HEK293 (cell line): ENCODE data around the gene GRM5.

Experiments used
- CTCF ChIA-PET: fragments of 350-600 bp; formaldehyde crosslinking; extraction: SDS; loops from one replicate; lab custom pipeline; 2021; ENCODE audit warnings: antibody characterized with exemption; lab: Yijun Ruan, JAX
- POLR2A ChIA-PET: fragments of 300-600 bp; formaldehyde crosslinking; extraction: SDS; loops from one replicate; lab custom pipeline; 2020; ENCODE audit warnings: antibody characterized with exemption, inconsistent platforms; lab: Yijun Ruan, JAX
- H3K27ac ChIP-seq: fragments of 200-500 bp; sonication (Bioruptor generic); 2 replicates; pipeline ENCODE4 v1.5.1; 2014; ENCODE audit warnings: low read depth, low read length, control low read depth, inconsistent platforms; ENCODE audit errors: extremely low read depth
- H3K36me3 ChIP-seq, 2 experiments: fragments of 200-500 bp in 1 of 2; sonication (Bioruptor generic) in 1 of 2; 1 replicate in 1 of 2; 2 replicates in 1 of 2; pipeline ENCODE4 v1.5.1; 2014 to 2017; ENCODE audit warnings: inconsistent platforms in 2 of 2, low read length in 2 of 2; ENCODE audit not compliant: control insufficient read depth in 2 of 2, insufficient read depth in 1 of 2
- H3K4me1 ChIP-seq: fragments of 200-500 bp; sonication (Bioruptor generic); 2 replicates; pipeline ENCODE4 v1.5.1; 2014; ENCODE audit warnings: mild to moderate bottlenecking, low read length, inconsistent platforms; ENCODE audit not compliant: control insufficient read depth, insufficient read depth
- H3K4me3 ChIP-seq: 2 replicates; pipeline ENCODE4 v1.5.1; 2011; ENCODE audit warnings: low read depth, mild to moderate bottlenecking, control low read depth, low read length, moderate library complexity
- H3K9me3 ChIP-seq: fragments of 200-500 bp; sonication (Bioruptor generic); 2 replicates; pipeline ENCODE4 v1.5.1; 2014; ENCODE audit warnings: low read depth, low read length, inconsistent platforms; ENCODE audit not compliant: control insufficient read depth, insufficient read depth
- GLI4 ChIP-seq: fragments of 450-650 bp; formaldehyde crosslinking; IDR thresholded peaks from 2 replicates; pipeline ENCODE4 v1.5.1; 2016; ENCODE audit warnings: missing biosample characterization, missing genetic modification characterization
- HOXA7 ChIP-seq: sonication (generic); formaldehyde crosslinking; IDR thresholded peaks from 2 replicates; pipeline ENCODE4 v1.8.1; 2022; ENCODE audit warnings: missing genetic modification reagents, borderline replicate concordance
- ZBTB10 ChIP-seq: fragments of 450-650 bp; formaldehyde crosslinking; IDR thresholded peaks from 2 replicates; pipeline ENCODE4 v1.5.1; 2016; ENCODE audit warnings: missing biosample characterization, missing genetic modification characterization
- ZBTB11 ChIP-seq: fragments of 450-650 bp; formaldehyde crosslinking; conservative IDR thresholded peaks from 2 replicates; pipeline ENCODE4 v1.5.1; 2016; ENCODE audit warnings: low read depth, missing biosample characterization, missing genetic modification characterization
- ZBTB7A ChIP-seq: fragments of 450-650 bp; formaldehyde crosslinking; IDR thresholded peaks from 2 replicates; pipeline ENCODE4 v1.5.1; 2016; ENCODE audit warnings: low read depth, missing biosample characterization, missing genetic modification characterization
- ZNF121 ChIP-seq: fragments of 450-650 bp; formaldehyde crosslinking; IDR thresholded peaks from 2 replicates; pipeline ENCODE4 v1.5.1; 2016; ENCODE audit warnings: missing biosample characterization, missing genetic modification characterization
- ZNF148 ChIP-seq: fragments of 450-650 bp; formaldehyde crosslinking; IDR thresholded peaks from 2 replicates; pipeline ENCODE4 v1.5.0; 2017; ENCODE audit warnings: missing biosample characterization, missing genetic modification characterization, borderline replicate concordance
- ZNF274 ChIP-seq, 2 experiments: fragments of 200-500 bp in 1 of 2; fragments of 450-650 bp in 1 of 2; sonication (Bioruptor generic) in 1 of 2; formaldehyde crosslinking in 1 of 2; IDR thresholded peaks; 2 replicates each; pipeline versions ENCODE4 v1.5.1 to v1.6.1; 2014 to 2016; ENCODE audit warnings: borderline replicate concordance in 1 of 2, inconsistent platforms in 1 of 2, low read length in 1 of 2, missing biosample characterization in 1 of 2, missing genetic modification characterization in 1 of 2
- ZNF292 ChIP-seq: fragments of 450-650 bp; formaldehyde crosslinking; IDR thresholded peaks from 2 replicates; pipeline ENCODE4 v1.5.1; 2016; ENCODE audit warnings: low read depth, missing biosample characterization, missing genetic modification characterization, borderline replicate concordance
- ZNF391 ChIP-seq: fragments of 450-650 bp; formaldehyde crosslinking; IDR thresholded peaks from 2 replicates; pipeline ENCODE4 v1.5.1; 2016; ENCODE audit warnings: low read depth, missing biosample characterization, missing genetic modification characterization, borderline replicate concordance
- ZNF423 ChIP-seq: fragments of 450-650 bp; formaldehyde crosslinking; IDR thresholded peaks from 2 replicates; pipeline ENCODE4 v1.5.1; 2016; ENCODE audit warnings: missing biosample characterization, missing genetic modification characterization
- ZNF488 ChIP-seq: fragments of 450-650 bp; formaldehyde crosslinking; IDR thresholded peaks from 2 replicates; pipeline ENCODE4 v1.5.1; 2016; ENCODE audit warnings: missing biosample characterization, missing genetic modification characterization
- ZNF501 ChIP-seq: fragments of 450-650 bp; formaldehyde crosslinking; IDR thresholded peaks from 2 replicates; pipeline ENCODE4 v1.5.1; 2016; ENCODE audit warnings: missing biosample characterization, missing genetic modification characterization
- ZNF548 ChIP-seq: fragments of 450-650 bp; formaldehyde crosslinking; IDR thresholded peaks from 2 replicates; pipeline ENCODE4 v1.5.1; 2016; ENCODE audit warnings: missing biosample characterization, missing genetic modification characterization
- ZNF560 ChIP-seq: fragments of 450-650 bp; formaldehyde crosslinking; IDR thresholded peaks from 2 replicates; pipeline ENCODE4 v1.5.1; 2017; ENCODE audit warnings: missing biosample characterization, missing genetic modification characterization, borderline replicate concordance
- ZNF596 ChIP-seq: fragments of 450-650 bp; IDR thresholded peaks from 2 replicates; pipeline ENCODE4 v1.5.0; 2018; ENCODE audit warnings: missing biosample characterization, mild to moderate bottlenecking, missing genetic modification characterization, moderate library complexity
- ZNF621 ChIP-seq: fragments of 450-650 bp; formaldehyde crosslinking; IDR thresholded peaks from 2 replicates; pipeline ENCODE4 v1.5.1; 2017; ENCODE audit warnings: missing biosample characterization, missing genetic modification characterization
- ZNF624 ChIP-seq: fragments of 450-650 bp; formaldehyde crosslinking; IDR thresholded peaks from 2 replicates; pipeline ENCODE4 v1.5.1; 2017; ENCODE audit warnings: missing biosample characterization, missing genetic modification characterization
- ZNF639 ChIP-seq: fragments of 450-650 bp; formaldehyde crosslinking; IDR thresholded peaks from 2 replicates; pipeline ENCODE4 v1.5.1; 2016; ENCODE audit warnings: missing biosample characterization, missing genetic modification characterization
- ZNF704 ChIP-seq: fragments of 450-650 bp; formaldehyde crosslinking; IDR thresholded peaks from 2 replicates; pipeline ENCODE4 v1.5.1; 2016; ENCODE audit warnings: missing biosample characterization, missing genetic modification characterization
- ZNF791 ChIP-seq: fragments of 450-650 bp; formaldehyde crosslinking; IDR thresholded peaks from 2 replicates; pipeline ENCODE4 v1.5.1; 2016; ENCODE audit warnings: missing biosample characterization, missing genetic modification characterization
- ZSCAN23 ChIP-seq: fragments of 450-650 bp; formaldehyde crosslinking; IDR thresholded peaks from 2 replicates; pipeline ENCODE4 v1.5.1; 2016; ENCODE audit warnings: missing biosample characterization, missing genetic modification characterization

The GRM5 gene

GRCh38 chr11:88807349-88807748 lies 258.4 kb downstream of the GRM5 start:
- POLR2A ChIA-PET: no interaction called here
- CTCF ChIA-PET: no interaction called here
- Histone ChIP-seq H3K9me3 (no peaks in the 10 kb centered on the region), H3K27ac (no peak overlapping the region), H3K4me1 (no peaks in the 10 kb centered on the region), H3K4me3 (no peak overlapping the region), H3K36me3 (no peaks in the 10 kb centered on the region)
- TF ChIP-seq ZBTB11 (tag by site-specific recombination) (no peak), GLI4 (no peak), ZNF292 (tag by site-specific recombination) (no peak), ZNF624 (tag by site-specific recombination) (no peak), HOXA7 (CRISPR knock-in tag) (no peak), ZNF639 (no peak), ZNF501 (tag by site-specific recombination) (no peak), ZNF704 (tag by site-specific recombination) (no peak), ZNF621 (tag by site-specific recombination) (no peak), ZNF148 (tag by site-specific recombination) (no peak), ZNF560 (no peak), ZNF791 (tag by site-specific recombination) (no peak)

- no peaks in the 10 kb centered on the region for H3K4me1 ChIP-seq
- H3K4me3 ChIP-seq: no peak overlapping the region
- ChIA-PET POLR2A (no interaction called here), CTCF (no interaction called here)
- no peaks in the 10 kb centered on the region for H3K36me3 ChIP-seq
- no peak overlapping the region for H3K27ac ChIP-seq
- no peaks in the 10 kb centered on the region for H3K9me3 ChIP-seq
- TF ChIP-seq ZNF391 (no peak), ZNF274 (IDR thresholded peaks at IDR 0.05; ENCODE audit: low read length) (no peak), ZNF274 (tag by site-specific recombination; IDR thresholded peaks at IDR 0.05; ENCODE audit: borderline replicate concordance) (no peak), ZBTB10 (no peak), ZNF548 (tag by site-specific recombination) (no peak), ZNF423 (tag by site-specific recombination) (no peak), ZNF624 (tag by site-specific recombination) (no peak), ZNF596 (tag by site-specific recombination) (no peak), ZNF488 (tag by site-specific recombination) (no peak), ZNF121 (no peak), ZSCAN23 (no peak), ZNF639 (no peak), ZBTB7A (tag by site-specific recombination) (no peak)
Measured at GRCh38 chr11:88806410-88806809, 259.4 kb downstream of the GRM5 start.
